Peyer's patch (tissue), 4 donors: Measurements from ENCODE around the gene CNTNAP5.

Experiments used
- POLR2A ChIP-seq, 2 donors: fragments of 450-650 bp; IDR thresholded peaks; one replicate each; pipeline ENCODE4 v1.5.1; 2017; ENCODE audit warnings: antibody characterized with exemption in 2 of 2, mild to moderate bottlenecking in 2 of 2, moderate library complexity in 2 of 2
- TF ChIP-seq, protein P1 (sequence below), 6 experiments: fragments of 450-650 bp in 4 of 6; fragments of 200-600 bp in 2 of 6; sonication (generic) in 1 of 6; IDR thresholded peaks; one replicate each; pipeline ENCODE4 v1.5.1; 2017 to 2019; ENCODE audit warnings: antibody characterized with exemption in 6 of 6, mild to moderate bottlenecking in 3 of 6, moderate library complexity in 1 of 6

DNA sequence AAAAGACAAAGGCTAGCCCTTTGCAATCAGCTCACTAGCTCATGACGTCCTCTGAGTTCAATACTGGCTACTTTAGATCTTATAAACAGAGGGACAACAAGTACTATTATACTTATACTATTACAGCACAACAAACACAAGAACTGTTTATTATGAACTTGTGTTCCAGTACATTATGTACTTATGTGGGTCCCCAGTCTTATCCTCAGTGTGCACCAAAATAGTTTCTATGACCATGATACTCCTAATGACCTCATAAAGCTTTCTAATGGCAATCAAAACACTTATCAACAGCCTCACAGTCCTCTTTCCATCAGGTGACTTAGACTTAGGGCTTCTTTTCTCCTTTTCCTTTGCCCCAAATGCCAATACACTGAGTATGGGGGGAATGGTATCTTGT is 614.4 kb downstream of the CNTNAP5 start:
- TF ChIP-seq, protein P1, sequence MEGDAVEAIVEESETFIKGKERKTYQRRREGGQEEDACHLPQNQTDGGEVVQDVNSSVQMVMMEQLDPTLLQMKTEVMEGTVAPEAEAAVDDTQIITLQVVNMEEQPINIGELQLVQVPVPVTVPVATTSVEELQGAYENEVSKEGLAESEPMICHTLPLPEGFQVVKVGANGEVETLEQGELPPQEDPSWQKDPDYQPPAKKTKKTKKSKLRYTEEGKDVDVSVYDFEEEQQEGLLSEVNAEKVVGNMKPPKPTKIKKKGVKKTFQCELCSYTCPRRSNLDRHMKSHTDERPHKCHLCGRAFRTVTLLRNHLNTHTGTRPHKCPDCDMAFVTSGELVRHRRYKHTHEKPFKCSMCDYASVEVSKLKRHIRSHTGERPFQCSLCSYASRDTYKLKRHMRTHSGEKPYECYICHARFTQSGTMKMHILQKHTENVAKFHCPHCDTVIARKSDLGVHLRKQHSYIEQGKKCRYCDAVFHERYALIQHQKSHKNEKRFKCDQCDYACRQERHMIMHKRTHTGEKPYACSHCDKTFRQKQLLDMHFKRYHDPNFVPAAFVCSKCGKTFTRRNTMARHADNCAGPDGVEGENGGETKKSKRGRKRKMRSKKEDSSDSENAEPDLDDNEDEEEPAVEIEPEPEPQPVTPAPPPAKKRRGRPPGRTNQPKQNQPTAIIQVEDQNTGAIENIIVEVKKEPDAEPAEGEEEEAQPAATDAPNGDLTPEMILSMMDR (IDR thresholded peaks at IDR 0.05): no peak
- no peak for TF ChIP-seq POLR2A (IDR thresholded peaks at IDR 0.05)
